MCF 10A (cell line): ENCODE data around the gene GNB1. TPM values are rescaled to one million over a fixed set of nuclear protein-coding genes. Genes with fewer than 3 reads are reported as not detected.
A peak's percentile ranks its signal among the peaks of the same experiment; 100 is the strongest.

Experiments used
- BruUV-seq: library from RNA; stranded (reverse); fragments of 400-500 nt; replicated peaks from 2 replicates; lab custom pipeline; 2021; lab: Mats Ljungman, UMichigan
- CTCF ChIA-PET: fragments of 300-600 bp; sonication (Branson Sonifier 250); formaldehyde crosslinking; extraction: SDS; loops from one replicate; lab custom pipeline; 2021; ENCODE audit warnings: antibody characterized with exemption, inconsistent platforms; lab: Yijun Ruan, JAX
- POLR2A ChIA-PET: fragments of 300-600, 350-650 bp; sonication (Branson Sonifier 250); formaldehyde crosslinking; extraction: SDS; loops from one replicate; lab custom pipeline; 2020; ENCODE audit warnings: antibody characterized with exemption, inconsistent platforms; lab: Yijun Ruan, JAX
- DNase-seq: peaks from one replicate; pipeline ENCODE4 v3.0.0-alpha.2; 2018; ENCODE audit not compliant: unreplicated experiment
- H3K27ac Mint-ChIP-seq: one replicate; pipeline ENCODE4 v1.8.0; 2022; ENCODE audit warnings: mild to moderate bottlenecking, low read depth, mixed read lengths; ENCODE audit not compliant: unreplicated experiment
- H3K27me3 Mint-ChIP-seq: one replicate; pipeline ENCODE4 v1.8.0; 2022; ENCODE audit warnings: mixed read lengths; ENCODE audit not compliant: insufficient read depth, unreplicated experiment
- H3K36me3 Mint-ChIP-seq: one replicate; pipeline ENCODE4 v1.8.0; 2022; ENCODE audit warnings: mild to moderate bottlenecking, moderate library complexity, mixed read lengths; ENCODE audit not compliant: insufficient read depth, unreplicated experiment
- H3K4me1 Mint-ChIP-seq: one replicate; pipeline ENCODE4 v1.8.0; 2022; ENCODE audit warnings: mixed read lengths; ENCODE audit not compliant: insufficient read depth, unreplicated experiment
- H3K4me3 Mint-ChIP-seq: one replicate; pipeline ENCODE4 v1.8.0; 2022; ENCODE audit warnings: mild to moderate bottlenecking, moderate library complexity, mixed read lengths; ENCODE audit not compliant: unreplicated experiment
- H3K9me3 Mint-ChIP-seq: one replicate; pipeline ENCODE4 v1.8.0; 2022; ENCODE audit warnings: mixed read lengths; ENCODE audit not compliant: unreplicated experiment
- CTCF ChIP-seq: fragments of 200-600 bp; IDR thresholded peaks from one replicate; pipeline ENCODE4 v1.8.0; 2022; ENCODE audit warnings: antibody characterized with exemption, mild to moderate bottlenecking; ENCODE audit not compliant: unreplicated experiment
- intact Hi-C: fragments of 100-400 bp; cut with micrococcal nuclease; formaldehyde crosslinking; loops from 2 replicates; pipeline ENCODE4 v1.14.1; 2022
- total RNA-seq: library from RNA; stranded (reverse); gene quantifications from 2 replicates; pipeline ENCODE4 v1.2.3, GENCODE V29; 2022

The GNB1 gene
- total RNA-seq, 1 experiment from 2014 or later: 430 TPM

GRCh38 chr1:1899266-1899966, 8.5 kb upstream of the GNB1 start:
- BruUV-seq: no TSS peak
- Mint-ChIP-seq H3K36me3 (no peaks in the 10 kb centered on the region), H3K4me1 (peaks cover 7% of the 10 kb centered on the region), H3K4me3 (no peak overlapping the region), H3K27ac (no peak overlapping the region), H3K27me3 (no peaks in the 10 kb centered on the region), H3K9me3 (no peaks in the 10 kb centered on the region)
- POLR2A ChIA-PET: no interaction called here
- TF ChIP-seq CTCF: no peak
- intact Hi-C loops: no loop called here
- CTCF ChIA-PET: interaction anchor here (0.6 to 1.5 kb wide), 4 partner anchors 10 to 145 kb away, joined by 3 to 7 read pairs (median 4); no protein-coding TSS in a partner anchor
- no peak for DNase-seq

GRCh38 chr1:1898246-1898933, 7.5 kb upstream of the GNB1 start:
- Mint-ChIP-seq H3K27ac (no peak overlapping the region), H3K4me3 (no peak overlapping the region), H3K36me3 (no peaks in the 10 kb centered on the region), H3K4me1 (peaks cover 10% of the 10 kb centered on the region), H3K27me3 (no peaks in the 10 kb centered on the region), H3K9me3 (no peaks in the 10 kb centered on the region)
- BruUV-seq: no TSS peak
- TF ChIP-seq CTCF: no peak
- POLR2A ChIA-PET: interaction anchor here (0.8 kb wide), 1 partner anchor 11 kb away, joined by 3 read pairs; no protein-coding TSS in a partner anchor
- CTCF ChIA-PET: interaction anchor here (0.6 to 1.5 kb wide), 8 partner anchors 8 to 151 kb away, joined by 3 to 7 read pairs (median 4); no protein-coding TSS in a partner anchor
- DNase-seq: no peak
- intact Hi-C loops: no loop called here

GRCh38 chr1:1895456-1896336, 4.8 kb upstream of the GNB1 start:
- no peak overlapping the region for H3K4me3 Mint-ChIP-seq
- ChIA-PET CTCF (interaction anchor here (1.0 to 3.2 kb wide), 3 partner anchors 10 to 109 kb away, joined by 4 to 19 read pairs (median 8); no protein-coding TSS in a partner anchor), POLR2A (interaction anchor here (1.4 to 1.9 kb wide), 5 partner anchors 10 to 116 kb away, joined by 4 to 10 read pairs (median 5); no protein-coding TSS in a partner anchor)
- no peaks in the 10 kb centered on the region for H3K36me3 Mint-ChIP-seq
- peak overlapping the region; percentile 39 for H3K27ac Mint-ChIP-seq
- H3K9me3 Mint-ChIP-seq: no peaks in the 10 kb centered on the region
- no peak for DNase-seq
- no peaks in the 10 kb centered on the region for H3K27me3 Mint-ChIP-seq
- intact Hi-C loops: no loop called here
- BruUV-seq: no TSS peak
- peaks cover 18% of the 10 kb centered on the region for H3K4me1 Mint-ChIP-seq
- TF ChIP-seq CTCF: no peak
